Activated CD4-positive, alpha-beta memory T cell treated with anti-CD3 and anti-CD28 coated beads for 36 hours (primary cell): ENCODE data around the gene TOM1. TPM values are rescaled to one million over a fixed set of nuclear protein-coding genes. Genes with fewer than 3 reads are reported as not detected.

Source experiments
- CTCF ChIA-PET: fragments of 350-600 bp; sonication (Branson Sonifier 250); formaldehyde crosslinking; loops from one replicate; lab custom pipeline; 2021; ENCODE audit warnings: antibody characterized with exemption, inconsistent platforms; lab: Charles Lee
- POLR2A ChIA-PET: fragments of 350-600 bp; sonication (Branson Sonifier 250); formaldehyde crosslinking; loops from one replicate; lab custom pipeline; 2021; ENCODE audit warnings: antibody characterized with exemption; lab: Charles Lee
- DNase-seq: peaks from one replicate; pipeline ENCODE4 v3.0.0-alpha.2; 2020
- H3K27ac Mint-ChIP-seq: one replicate; pipeline ENCODE4 v1.8.0; 2021; ENCODE audit warnings: mixed read lengths
- H3K27me3 Mint-ChIP-seq: one replicate; pipeline ENCODE4 v1.8.0; 2021; ENCODE audit warnings: mixed read lengths
- H3K36me3 Mint-ChIP-seq: one replicate; pipeline ENCODE4 v1.8.0; 2021; ENCODE audit warnings: mixed read lengths
- H3K4me1 Mint-ChIP-seq: one replicate; pipeline ENCODE4 v1.8.0; 2021; ENCODE audit warnings: low read depth, mixed read lengths
- H3K4me3 Mint-ChIP-seq: one replicate; pipeline ENCODE4 v1.8.0; 2021; ENCODE audit warnings: mild to moderate bottlenecking, mixed read lengths
- H3K9me3 Mint-ChIP-seq: one replicate; pipeline ENCODE4 v1.8.0; 2021; ENCODE audit warnings: mixed read lengths
- intact Hi-C: fragments of 100-400 bp; cut with micrococcal nuclease; formaldehyde crosslinking; loops from one replicate; pipeline ENCODE4 v1.15.1; 2023
- total RNA-seq, 2 experiments: library from RNA; stranded (reverse); gene quantifications; one replicate each; pipeline ENCODE4 v1.2.3, GENCODE V29; 2021

TOM1 gene
- total RNA-seq, 2 experiments from 2014 or later = 29.8 to 31.1 TPM

GRCh38 chr22:35316751-35317150, 17.1 kb downstream of the TOM1 start:
- DNase-seq = no peak
- no peaks in the 10 kb centered on the region for H3K27me3 Mint-ChIP-seq
- H3K36me3 Mint-ChIP-seq = peaks cover 9% of the 10 kb centered on the region
- ChIA-PET POLR2A (no interaction called here), CTCF (no interaction called here)
- H3K4me1 Mint-ChIP-seq = peaks cover 42% of the 10 kb centered on the region
- H3K4me3 Mint-ChIP-seq = no peak overlapping the region
- no peaks in the 10 kb centered on the region for H3K9me3 Mint-ChIP-seq
- H3K27ac Mint-ChIP-seq = no peak overlapping the region
- intact Hi-C loops = no loop called here

- POLR2A ChIA-PET = no interaction called here
- H3K4me3 Mint-ChIP-seq = no peak overlapping the region
- CTCF ChIA-PET = no interaction called here
- peaks cover 12% of the 10 kb centered on the region for H3K36me3 Mint-ChIP-seq
- peaks cover 31% of the 10 kb centered on the region for H3K4me1 Mint-ChIP-seq
- intact Hi-C loops = no loop called here
- no peaks in the 10 kb centered on the region for H3K9me3 Mint-ChIP-seq
- H3K27ac Mint-ChIP-seq = no peak overlapping the region
- DNase-seq = no peak
- H3K27me3 Mint-ChIP-seq = no peaks in the 10 kb centered on the region
Measured at GRCh38 chr22:35317680-35318290, 18.1 kb downstream of the TOM1 start.

GRCh38 chr22:35318346-35319215, 18.9 kb downstream of the TOM1 start:
- H3K4me3 Mint-ChIP-seq = no peak overlapping the region
- H3K27me3 Mint-ChIP-seq = no peaks in the 10 kb centered on the region
- POLR2A ChIA-PET = no interaction called here
- peaks cover 16% of the 10 kb centered on the region for H3K36me3 Mint-ChIP-seq
- DNase-seq = no peak
- H3K9me3 Mint-ChIP-seq = no peaks in the 10 kb centered on the region
- peaks cover 25% of the 10 kb centered on the region for H3K4me1 Mint-ChIP-seq
- CTCF ChIA-PET = no interaction called here
- H3K27ac Mint-ChIP-seq = no peak overlapping the region
- intact Hi-C loops = no loop called here

GRCh38 chr22:35319244-35319985, 19.7 kb downstream of the TOM1 start:
- Mint-ChIP-seq H3K9me3 (no peaks in the 10 kb centered on the region), H3K27ac (no peak overlapping the region), H3K36me3 (peaks cover 19% of the 10 kb centered on the region), H3K4me1 (peaks cover 17% of the 10 kb centered on the region), H3K4me3 (no peak overlapping the region), H3K27me3 (no peaks in the 10 kb centered on the region)
- intact Hi-C loops = no loop called here
- ChIA-PET CTCF (no interaction called here), POLR2A (no interaction called here)
- no peak for DNase-seq

- Mint-ChIP-seq H3K4me3 (no peak overlapping the region), H3K9me3 (no peaks in the 10 kb centered on the region), H3K27me3 (no peaks in the 10 kb centered on the region), H3K36me3 (peaks cover 35% of the 10 kb centered on the region), H3K27ac (no peak overlapping the region), H3K4me1 (no peaks in the 10 kb centered on the region)
- ChIA-PET POLR2A (no interaction called here), CTCF (no interaction called here)
- no peak for DNase-seq
- intact Hi-C loops = no loop called here
Measured at GRCh38 chr22:35322126-35322525, 22.4 kb downstream of the TOM1 start.

GRCh38 chr22:35322893-35323292, 23.2 kb downstream of the TOM1 start:
- DNase-seq = no peak
- intact Hi-C loops = no loop called here
- no peak overlapping the region for H3K27ac Mint-ChIP-seq
- H3K4me3 Mint-ChIP-seq = no peak overlapping the region
- H3K27me3 Mint-ChIP-seq = no peaks in the 10 kb centered on the region
- POLR2A ChIA-PET = no interaction called here
- CTCF ChIA-PET = no interaction called here
- H3K4me1 Mint-ChIP-seq = peaks cover 2% of the 10 kb centered on the region
- H3K36me3 Mint-ChIP-seq = peaks cover 30% of the 10 kb centered on the region
- H3K9me3 Mint-ChIP-seq = no peaks in the 10 kb centered on the region

GRCh38 chr22:35323305-35323704, 23.6 kb downstream of the TOM1 start:
- no peak overlapping the region for H3K4me3 Mint-ChIP-seq
- ChIA-PET CTCF (no interaction called here), POLR2A (no interaction called here)
- intact Hi-C loops = no loop called here
- DNase-seq = no peak
- H3K4me1 Mint-ChIP-seq = peaks cover 5% of the 10 kb centered on the region
- H3K27me3 Mint-ChIP-seq = no peaks in the 10 kb centered on the region
- H3K36me3 Mint-ChIP-seq = peaks cover 30% of the 10 kb centered on the region
- no peak overlapping the region for H3K27ac Mint-ChIP-seq
- H3K9me3 Mint-ChIP-seq = no peaks in the 10 kb centered on the region

GRCh38 chr22:35324067-35324466, 24.4 kb downstream of the TOM1 start:
- DNase-seq = no peak
- H3K36me3 Mint-ChIP-seq = peaks cover 30% of the 10 kb centered on the region
- no peaks in the 10 kb centered on the region for H3K27me3 Mint-ChIP-seq
- ChIA-PET POLR2A (no interaction called here), CTCF (interaction anchor here (0.6 to 2.1 kb wide), 2 partner anchors 14 to 24 kb away, joined by 3 to 5 read pairs; partner anchors contain the start of gene TOM1)
- intact Hi-C loops = no loop called here
- H3K4me1 Mint-ChIP-seq = peaks cover 7% of the 10 kb centered on the region
- no peaks in the 10 kb centered on the region for H3K9me3 Mint-ChIP-seq
- H3K27ac Mint-ChIP-seq = no peak overlapping the region
- no peak overlapping the region for H3K4me3 Mint-ChIP-seq

- no peak for DNase-seq
- Mint-ChIP-seq H3K36me3 (peaks cover 30% of the 10 kb centered on the region), H3K9me3 (no peaks in the 10 kb centered on the region), H3K4me1 (peaks cover 13% of the 10 kb centered on the region), H3K27me3 (no peaks in the 10 kb centered on the region), H3K4me3 (no peak overlapping the region), H3K27ac (no peak overlapping the region)
- intact Hi-C loops = no loop called here
- CTCF ChIA-PET = interaction anchor here (1.0 to 2.1 kb wide), 2 partner anchors 25 to 259 kb away, joined by 3 to 5 read pairs; partner anchors contain the start of gene TOM1
- POLR2A ChIA-PET = interaction anchor here (1.0 kb wide), 1 partner anchor 28 kb away, joined by 3 read pairs; no protein-coding TSS in a partner anchor
Measured at GRCh38 chr22:35324762-35325161, 25.1 kb downstream of the TOM1 start.

- Mint-ChIP-seq H3K4me1 (peaks cover 15% of the 10 kb centered on the region), H3K27ac (no peak overlapping the region), H3K36me3 (peaks cover 31% of the 10 kb centered on the region), H3K27me3 (no peaks in the 10 kb centered on the region), H3K4me3 (no peak overlapping the region), H3K9me3 (no peaks in the 10 kb centered on the region)
- POLR2A ChIA-PET = interaction anchor here (1.0 kb wide), 1 partner anchor 28 kb away, joined by 3 read pairs; no protein-coding TSS in a partner anchor
- intact Hi-C loops = no loop called here
- no peak for DNase-seq
- CTCF ChIA-PET = interaction anchor here (1.0 to 2.1 kb wide), 2 partner anchors 26 to 258 kb away, joined by 3 to 5 read pairs; partner anchors contain the start of gene TOM1
Measured at GRCh38 chr22:35325209-35325608, 25.5 kb downstream of the TOM1 start.

- CTCF ChIA-PET = no interaction called here
- Mint-ChIP-seq H3K36me3 (peaks cover 30% of the 10 kb centered on the region), H3K4me1 (peaks cover 26% of the 10 kb centered on the region), H3K27me3 (no peaks in the 10 kb centered on the region), H3K4me3 (no peak overlapping the region), H3K9me3 (no peaks in the 10 kb centered on the region), H3K27ac (no peak overlapping the region)
- POLR2A ChIA-PET = no interaction called here
- intact Hi-C loops = no loop called here
- no peak for DNase-seq
Measured at GRCh38 chr22:35326854-35327562, 27.3 kb downstream of the TOM1 start.
